Chondrocyte (in vitro differentiated cells): ENCODE data around the gene PJA2. TPM values are rescaled to one million over a fixed set of nuclear protein-coding genes. Genes with fewer than 3 reads are reported as not detected.
"Not testable (repeated sequence)": the region's sequence is repeated elsewhere in the genome, so short reads cannot be mapped to it uniquely, and the experiment has no call there.

Experiments used
- DNase-seq: peaks from one replicate; pipeline ENCODE4 v3.0.0; 2021; ENCODE audit warnings: mixed read lengths, low spot score
- H3K27ac Mint-ChIP-seq: one replicate; pipeline ENCODE4 v1.8.0; 2021; ENCODE audit warnings: mild to moderate bottlenecking, moderate library complexity, mixed read lengths; ENCODE audit not compliant: unreplicated experiment
- H3K27me3 Mint-ChIP-seq: 2 replicates; pipeline ENCODE4 v1.8.0; 2021; ENCODE audit warnings: low read depth, mixed read lengths
- H3K36me3 Mint-ChIP-seq: 2 replicates; pipeline ENCODE4 v1.8.0; 2021; ENCODE audit warnings: low read depth, mixed read lengths
- H3K4me1 Mint-ChIP-seq: 2 replicates; pipeline ENCODE4 v1.8.0; 2021; ENCODE audit warnings: low read depth, mild to moderate bottlenecking, mixed read lengths
- H3K4me3 Mint-ChIP-seq: one replicate; pipeline ENCODE4 v1.8.0; 2021; ENCODE audit warnings: mild to moderate bottlenecking, moderate library complexity, mixed read lengths; ENCODE audit not compliant: unreplicated experiment
- H3K9me3 Mint-ChIP-seq: 2 replicates; pipeline ENCODE4 v1.8.0; 2021; ENCODE audit warnings: low read depth, mixed read lengths
- CTCF ChIP-seq: fragments of 200-600 bp; sonication (generic); IDR thresholded peaks from 2 replicates; pipeline ENCODE4 v1.5.0; 2021; ENCODE audit warnings: antibody characterized with exemption, mild to moderate bottlenecking, moderate library complexity
- total RNA-seq: library from RNA; stranded (reverse); gene quantifications from 3 replicates; pipeline ENCODE4 v1.2.1, GENCODE V29; 2021

The PJA2 gene
- total RNA-seq, 1 donor from 2014 or later: 110 TPM

DNA sequence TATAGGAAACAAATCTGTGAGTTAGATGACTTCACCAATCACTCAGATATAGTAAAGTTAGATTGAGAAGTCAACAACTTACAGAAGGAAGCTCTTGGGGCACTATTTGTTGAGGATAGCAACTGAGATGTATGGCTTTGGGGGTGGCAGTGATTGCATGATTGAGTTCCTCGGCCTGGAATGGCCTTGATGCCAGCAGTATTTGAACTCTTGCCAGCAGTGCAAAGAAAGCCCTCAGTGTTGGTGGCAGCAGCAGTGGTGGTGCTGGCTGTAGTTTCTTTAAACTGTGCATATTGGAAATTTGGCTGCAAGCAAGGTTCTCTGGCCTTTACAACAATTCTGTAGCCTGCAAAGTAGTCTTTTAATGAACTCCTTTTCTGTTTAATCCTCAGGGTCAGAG lies 41.4 kb upstream of the PJA2 start:
- no peak for DNase-seq
- H3K27ac Mint-ChIP-seq: no peak overlapping the region
- H3K4me1 Mint-ChIP-seq: peaks cover 31% of the 10 kb centered on the region
- H3K9me3 Mint-ChIP-seq: no peaks in the 10 kb centered on the region
- no peaks in the 10 kb centered on the region for H3K27me3 Mint-ChIP-seq
- H3K36me3 Mint-ChIP-seq: no peaks in the 10 kb centered on the region
- no peak for TF ChIP-seq CTCF
- no peak overlapping the region for H3K4me3 Mint-ChIP-seq

DNA sequence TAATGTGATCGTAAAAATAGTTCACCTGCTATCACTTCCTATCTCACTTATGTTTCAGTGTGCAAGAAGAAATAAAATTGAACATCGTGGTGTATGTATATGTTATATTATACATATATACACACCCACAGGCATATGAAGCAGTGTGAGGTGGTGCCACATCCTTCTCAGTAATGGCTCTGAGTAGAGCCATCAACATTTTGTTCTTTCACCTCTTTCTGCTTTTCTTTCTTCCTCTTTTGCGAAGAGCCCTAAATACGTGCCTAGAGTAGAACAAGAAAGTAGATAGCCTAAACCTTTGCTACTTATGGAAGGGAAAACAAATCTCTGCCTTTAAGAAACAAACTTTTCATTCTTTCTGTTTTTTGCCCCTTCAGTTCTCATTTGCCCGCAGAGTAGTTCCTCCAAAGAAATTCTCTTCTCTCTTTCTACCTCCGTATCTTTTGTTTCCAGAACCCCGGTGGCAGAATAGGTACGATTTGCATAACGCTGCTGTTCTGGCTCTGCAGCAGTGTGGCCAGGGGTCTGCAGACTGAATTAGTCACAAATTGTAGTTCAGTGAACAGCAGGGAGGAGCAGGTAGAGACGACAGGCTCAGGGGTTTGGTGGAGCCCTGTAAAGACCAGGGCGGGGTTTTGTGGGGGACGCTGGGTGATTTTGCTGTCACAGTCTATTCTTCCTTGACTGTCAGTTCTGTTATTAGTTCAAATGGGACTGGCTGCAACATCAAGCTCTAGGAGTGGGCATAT lies 40.5 kb upstream of the PJA2 start:
- no peak overlapping the region for H3K27ac Mint-ChIP-seq

DNA sequence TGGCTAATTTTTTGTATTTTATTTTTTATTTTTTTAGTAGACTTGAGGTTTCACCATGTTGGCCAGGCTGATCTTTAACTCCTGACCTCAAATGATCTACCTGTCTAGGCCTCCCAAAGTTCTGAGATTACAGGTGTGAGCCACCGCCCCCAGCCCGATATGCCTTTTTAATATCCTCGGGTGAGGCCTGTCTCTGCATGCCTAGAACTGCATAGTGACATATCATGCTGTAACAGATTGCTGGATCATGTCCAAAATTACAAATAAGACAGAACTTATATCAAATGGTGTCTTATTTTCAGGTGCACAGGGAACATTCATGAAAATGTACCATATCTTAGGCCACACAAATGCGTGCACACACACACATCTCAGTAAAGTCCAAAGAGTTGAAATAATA lies 39.1 kb upstream of the PJA2 start:
- peaks cover 1% of the 10 kb centered on the region for H3K36me3 Mint-ChIP-seq
- DNase-seq: no peak
- peaks cover 5% of the 10 kb centered on the region for H3K9me3 Mint-ChIP-seq
- TF ChIP-seq CTCF: no peak
- H3K4me3 Mint-ChIP-seq: no peak overlapping the region
- peaks cover 10% of the 10 kb centered on the region for H3K4me1 Mint-ChIP-seq
- H3K27me3 Mint-ChIP-seq: no peaks in the 10 kb centered on the region
- no peak overlapping the region for H3K27ac Mint-ChIP-seq

More for the DNA sequence above, 40.5 kb upstream of the PJA2 start:
- H3K9me3 Mint-ChIP-seq: no peaks in the 10 kb centered on the region
- H3K4me1 Mint-ChIP-seq: peaks cover 23% of the 10 kb centered on the region
- no peak for TF ChIP-seq CTCF
- H3K4me3 Mint-ChIP-seq: no peak overlapping the region
- no peaks in the 10 kb centered on the region for H3K27me3 Mint-ChIP-seq
- no peak for DNase-seq
- no peaks in the 10 kb centered on the region for H3K36me3 Mint-ChIP-seq

DNA sequence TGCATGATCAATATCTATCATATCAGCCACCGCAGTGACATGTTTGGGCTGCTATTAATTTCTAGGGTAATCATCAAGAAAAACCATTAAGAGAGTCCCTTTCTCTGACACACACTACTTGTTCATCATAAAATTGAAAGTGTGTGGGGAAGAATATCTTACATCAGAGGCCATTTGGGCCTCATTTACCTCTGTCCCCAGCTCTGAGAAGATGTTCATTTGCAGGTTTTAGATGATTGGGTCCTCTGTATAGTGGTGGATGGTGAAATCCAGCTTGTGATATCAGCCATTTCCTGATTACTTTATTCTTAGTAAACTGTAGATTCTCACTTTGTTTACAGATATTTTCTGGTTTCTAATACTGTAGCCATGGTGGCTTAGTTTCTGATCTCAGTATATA lies 29.8 kb upstream of the PJA2 start:
- no peak for DNase-seq
- Mint-ChIP-seq H3K9me3 (peaks cover 7% of the 10 kb centered on the region), H3K27ac (no peak overlapping the region), H3K4me1 (peaks cover 3% of the 10 kb centered on the region), H3K4me3 (no peak overlapping the region), H3K36me3 (no peaks in the 10 kb centered on the region), H3K27me3 (no peaks in the 10 kb centered on the region)
- TF ChIP-seq CTCF: no peak

DNA sequence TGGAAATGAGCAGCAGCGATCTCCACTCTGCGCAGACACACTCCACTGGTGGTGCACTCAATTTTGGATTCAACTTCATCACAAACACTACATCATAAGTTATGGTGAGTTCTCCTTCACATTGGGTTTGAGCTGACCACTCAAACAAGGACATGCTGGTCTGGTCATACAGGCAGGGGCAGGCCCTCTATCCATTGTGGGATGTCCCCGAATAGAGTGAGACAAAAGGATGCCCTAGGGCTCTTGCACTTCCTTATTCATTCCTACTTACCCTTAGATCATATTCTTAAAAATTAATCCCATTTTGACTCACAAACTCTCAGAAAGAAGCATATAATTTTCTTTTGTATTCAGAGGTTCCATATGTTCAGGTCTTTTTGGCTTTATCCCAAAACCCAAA lies 16.3 kb upstream of the PJA2 start:
- Mint-ChIP-seq H3K4me1 (peaks cover 15% of the 10 kb centered on the region), H3K27me3 (no peaks in the 10 kb centered on the region), H3K27ac (no peak overlapping the region), H3K9me3 (no peaks in the 10 kb centered on the region), H3K4me3 (no peak overlapping the region), H3K36me3 (no peaks in the 10 kb centered on the region)
- DNase-seq: no peak
- TF ChIP-seq CTCF: no peak

- not testable (repeated sequence) for H3K36me3 Mint-ChIP-seq, H3K4me3 Mint-ChIP-seq, H3K27ac Mint-ChIP-seq, DNase-seq, H3K27me3 Mint-ChIP-seq, H3K9me3 Mint-ChIP-seq
- peaks cover 15% of the 10 kb centered on the region for H3K4me1 Mint-ChIP-seq
These were observed 15.7 kb upstream of the PJA2 start for GRCh38 chr5:109425521-109425920.
